SIG-M5 treated with dmso at 0.1 percent for 504 hours (cell line): ENCODE measurements around the gene GNB1.
A peak's percentile ranks its signal among the peaks of the same experiment; 100 is the strongest.
"Not testable (repeated sequence)": the region's sequence is repeated elsewhere in the genome, so short reads cannot be mapped to it uniquely, and the experiment has no call there.

Experiments used
- DNase-seq: peaks from one replicate; lab custom pipeline; 2025; ENCODE audit not compliant: unreplicated experiment; lab: John Stamatoyannopoulos, UW

Gene GNB1

DNA sequence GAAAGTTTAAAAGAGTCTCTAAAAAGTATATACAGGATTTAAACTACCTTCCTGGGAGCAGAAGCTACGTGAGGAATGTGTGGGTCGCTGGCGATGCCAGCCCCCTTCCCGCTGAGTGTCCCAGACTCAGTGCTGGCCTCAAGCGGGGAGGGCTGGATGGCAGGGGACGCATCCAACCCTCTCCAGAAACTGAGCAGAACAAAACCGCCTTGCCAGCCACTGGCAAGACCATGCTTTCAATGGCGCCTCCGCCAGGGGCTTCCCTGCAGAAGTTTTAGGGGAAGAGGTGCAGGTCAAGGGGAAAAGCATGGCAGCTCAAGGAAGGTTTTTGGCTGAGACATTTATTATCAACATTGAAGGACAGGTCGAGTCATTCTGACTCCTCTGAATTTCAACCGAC, 138.7 kb downstream of the GNB1 start:
- no peak for DNase-seq

DNA sequence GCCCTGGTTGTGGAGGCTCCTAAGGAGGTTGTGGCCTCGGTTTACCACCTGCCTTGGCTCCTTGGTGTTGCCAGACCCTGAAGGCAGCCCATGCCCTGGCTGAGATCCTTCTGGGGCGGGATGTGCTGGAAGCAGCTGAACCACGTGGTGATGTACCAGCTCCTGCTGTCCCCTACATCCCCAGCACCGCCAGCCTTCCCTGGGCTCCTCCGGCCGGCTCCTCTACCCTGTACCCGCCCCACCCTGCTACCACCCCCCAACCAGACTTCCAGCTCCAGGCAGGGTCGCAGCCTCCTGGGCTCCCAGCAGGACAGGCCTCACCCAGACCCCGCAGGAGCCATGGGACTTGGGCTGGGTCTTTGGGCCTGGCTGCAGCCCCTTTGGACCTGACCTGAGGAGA, 140.9 kb downstream of the GNB1 start:
- DNase-seq: not testable (repeated sequence)

- DNase-seq: no peak
Observed at GRCh38 chr1:1748686-1749321, 142.1 kb downstream of the GNB1 start.

GRCh38 chr1:1746566-1746909, 144.3 kb downstream of the GNB1 start:
- DNase-seq: not testable (repeated sequence)

GRCh38 chr1:1745651-1746565, 145.0 kb downstream of the GNB1 start:
- DNase-seq: not testable (repeated sequence)

DNA sequence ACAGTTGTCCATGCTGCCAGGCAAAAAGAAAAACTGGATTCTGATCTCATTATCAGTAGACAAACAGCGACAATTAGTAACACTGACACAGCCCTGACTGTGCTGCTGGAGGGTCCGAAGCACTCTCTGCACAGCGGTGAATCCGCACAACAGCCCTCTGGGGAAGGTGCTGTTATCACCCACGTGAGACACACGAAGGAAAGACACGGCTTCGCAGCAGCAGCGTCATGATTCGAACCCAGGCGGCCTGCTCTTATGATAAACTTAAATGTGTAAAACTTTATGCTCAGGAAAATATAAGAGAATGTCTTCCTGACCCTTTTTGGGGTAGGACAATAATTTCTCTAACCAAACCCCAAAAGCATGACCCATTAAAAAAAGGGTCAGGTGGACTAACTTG, 148.4 kb downstream of the GNB1 start:
- not testable (repeated sequence) for DNase-seq

DNA sequence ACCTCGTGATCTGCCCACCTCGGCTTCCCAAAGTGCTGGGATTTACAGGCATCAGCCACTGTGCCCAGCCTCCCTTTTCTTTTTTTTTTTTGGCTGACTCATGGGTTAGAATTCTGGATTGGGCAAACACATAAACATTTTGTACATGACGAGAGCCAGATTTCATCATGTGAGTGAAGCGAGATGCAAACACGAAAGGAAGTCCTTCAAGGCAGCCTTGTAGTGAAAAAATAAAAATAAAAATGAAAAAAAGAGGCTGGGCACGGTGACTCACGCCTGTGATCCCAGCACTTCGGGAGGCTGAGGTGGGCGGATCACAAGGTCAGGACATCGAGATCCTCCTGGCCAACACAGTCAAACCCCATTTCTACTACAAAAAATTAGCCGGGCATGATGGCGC, 149.9 kb downstream of the GNB1 start:
- DNase-seq: peak; percentile 34

DNA sequence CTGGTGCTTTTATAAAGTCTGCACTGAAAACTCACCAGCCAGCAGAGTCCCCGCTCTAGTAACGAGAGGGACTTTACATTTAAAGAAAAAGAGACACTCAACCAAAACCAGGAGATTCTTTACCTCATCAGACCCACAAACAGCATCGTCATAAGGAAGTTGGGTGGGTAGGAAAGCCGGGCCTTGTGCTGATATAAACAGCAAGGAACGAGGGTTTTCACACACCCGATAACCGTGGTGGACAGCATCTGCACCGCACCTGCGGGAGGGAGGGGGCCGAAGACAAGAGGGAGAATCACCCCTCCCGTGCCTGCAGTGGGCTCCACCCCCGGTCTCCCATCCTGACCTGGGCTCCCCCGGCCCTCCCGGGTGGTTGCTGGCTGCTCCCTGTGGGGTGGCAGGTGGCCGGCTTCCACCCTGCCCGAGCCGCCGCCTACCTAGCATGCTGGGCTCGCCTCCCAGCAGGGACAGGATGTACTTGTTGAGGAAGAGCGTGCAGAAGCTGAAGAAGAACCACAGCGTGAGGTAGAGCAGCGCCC, 152.0 kb downstream of the GNB1 start:
- DNase-seq: not testable (repeated sequence)

GRCh38 chr1:1737675-1738590, 153.0 kb downstream of the GNB1 start:
- not testable (repeated sequence) for DNase-seq
